ENCODE data around the gene UBQLNL.

DNA sequence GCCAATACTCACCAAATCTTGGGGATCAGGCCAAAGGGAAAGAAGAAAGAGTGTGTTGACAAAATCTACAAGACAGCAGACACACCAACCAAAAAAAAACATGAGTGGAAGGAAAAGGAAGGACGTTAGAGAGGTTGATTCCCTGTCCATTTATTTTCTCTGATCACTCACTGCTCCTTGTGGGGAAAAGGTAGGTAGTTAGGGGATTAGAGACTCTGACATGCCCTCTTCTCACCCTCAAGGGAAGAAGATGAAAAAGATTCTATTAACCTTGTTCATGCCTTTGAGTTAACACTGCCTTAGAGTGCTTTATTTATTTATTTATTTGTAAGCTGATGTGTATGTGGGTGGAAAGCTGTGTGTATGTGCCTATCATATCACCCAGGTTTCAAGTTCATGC, 31.9 kb upstream of the UBQLNL start, which contains the start of gene OR52H1:
- TF ChIP-seq, protein P1, sequence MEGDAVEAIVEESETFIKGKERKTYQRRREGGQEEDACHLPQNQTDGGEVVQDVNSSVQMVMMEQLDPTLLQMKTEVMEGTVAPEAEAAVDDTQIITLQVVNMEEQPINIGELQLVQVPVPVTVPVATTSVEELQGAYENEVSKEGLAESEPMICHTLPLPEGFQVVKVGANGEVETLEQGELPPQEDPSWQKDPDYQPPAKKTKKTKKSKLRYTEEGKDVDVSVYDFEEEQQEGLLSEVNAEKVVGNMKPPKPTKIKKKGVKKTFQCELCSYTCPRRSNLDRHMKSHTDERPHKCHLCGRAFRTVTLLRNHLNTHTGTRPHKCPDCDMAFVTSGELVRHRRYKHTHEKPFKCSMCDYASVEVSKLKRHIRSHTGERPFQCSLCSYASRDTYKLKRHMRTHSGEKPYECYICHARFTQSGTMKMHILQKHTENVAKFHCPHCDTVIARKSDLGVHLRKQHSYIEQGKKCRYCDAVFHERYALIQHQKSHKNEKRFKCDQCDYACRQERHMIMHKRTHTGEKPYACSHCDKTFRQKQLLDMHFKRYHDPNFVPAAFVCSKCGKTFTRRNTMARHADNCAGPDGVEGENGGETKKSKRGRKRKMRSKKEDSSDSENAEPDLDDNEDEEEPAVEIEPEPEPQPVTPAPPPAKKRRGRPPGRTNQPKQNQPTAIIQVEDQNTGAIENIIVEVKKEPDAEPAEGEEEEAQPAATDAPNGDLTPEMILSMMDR (IDR thresholded peaks at IDR 0.05) = no peak
- TF ChIP-seq POLR2A (IDR thresholded peaks at IDR 0.05) = no peak

Measured in testis (tissue), 2 donors.